AG04450 (cell line): Measurements from ENCODE around the gene ZNF429. TPM values are rescaled to one million over a fixed set of nuclear protein-coding genes. Genes with fewer than 3 reads are reported as not detected.

ENCODE experiments used
- CTCF ChIA-PET: fragments of 300-600, 350-600 bp; formaldehyde crosslinking; extraction: SDS; loops from one replicate; lab custom pipeline; 2022; ENCODE audit warnings: antibody characterized with exemption, inconsistent platforms; lab: Charles Lee
- POLR2A ChIA-PET: fragments of 350-600 bp; formaldehyde crosslinking; extraction: SDS; loops from one replicate; lab custom pipeline; 2021; ENCODE audit warnings: antibody characterized with exemption, inconsistent platforms; lab: Yijun Ruan, JAX
- DNase-seq: peaks from one replicate; pipeline ENCODE4 v3.0.0-alpha.2; 2011; ENCODE audit warnings: low read depth, low spot score
- H3K27ac ChIP-seq: one replicate; pipeline ENCODE4 v1.5.1; 2012; ENCODE audit warnings: low read depth, low read length, control low read depth
- H3K27me3 ChIP-seq: one replicate; pipeline ENCODE4 v1.6.0; 2012; ENCODE audit warnings: low read length; ENCODE audit not compliant: control insufficient read depth, insufficient read depth
- H3K4me3 ChIP-seq: 2 replicates; pipeline ENCODE4 v1.5.1; 2011; ENCODE audit warnings: mild to moderate bottlenecking, low read depth, low read length, control low read depth
- H3K9me3 ChIP-seq: 2 replicates; pipeline ENCODE4 v1.5.1; 2012; ENCODE audit warnings: low read length; ENCODE audit not compliant: control insufficient read depth, insufficient read depth
- polyA plus RNA-seq: library from polyadenylated mRNA; depleted of rRNA; stranded (reverse); fragments of >200 nt; gene quantifications from 2 replicates; pipeline ENCODE4 v1.2.3, GENCODE V29; 2011
- TF ChIP-seq, protein P1 (sequence below): IDR thresholded peaks from 2 replicates; pipeline ENCODE4 v1.5.1; 2011; ENCODE audit warnings: low read depth, low read length, control low read depth, inconsistent platforms

Gene ZNF429
- polyA plus RNA-seq, 1 experiment, result 6.8 TPM

DNA sequence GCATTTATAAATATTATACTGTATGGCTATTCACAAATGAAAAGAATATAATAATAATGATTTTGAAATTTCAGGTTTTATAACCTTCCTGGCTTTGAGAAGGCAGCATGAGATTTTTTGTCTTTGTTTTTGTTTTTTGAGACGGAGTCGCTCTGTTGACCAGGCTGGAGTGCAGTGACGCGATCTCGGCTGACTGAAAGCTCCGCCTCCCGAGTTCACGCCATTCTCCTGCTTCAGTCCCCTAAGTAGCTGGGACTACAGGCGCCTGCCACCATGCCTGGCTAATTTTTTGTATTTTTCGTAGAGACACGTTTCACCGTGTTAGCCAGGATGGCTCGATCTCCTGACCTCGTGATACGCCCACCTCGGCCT is 64.1 kb downstream of the ZNF429 start:
- Histone ChIP-seq H3K9me3 (peaks cover 51% of the 10 kb centered on the region), H3K27ac (no peak overlapping the region), H3K4me3 (no peak overlapping the region), H3K27me3 (no peaks in the 10 kb centered on the region)
- no peak for DNase-seq
- CTCF ChIA-PET, result no interaction called here
- POLR2A ChIA-PET, result no interaction called here
- TF ChIP-seq, protein P1, sequence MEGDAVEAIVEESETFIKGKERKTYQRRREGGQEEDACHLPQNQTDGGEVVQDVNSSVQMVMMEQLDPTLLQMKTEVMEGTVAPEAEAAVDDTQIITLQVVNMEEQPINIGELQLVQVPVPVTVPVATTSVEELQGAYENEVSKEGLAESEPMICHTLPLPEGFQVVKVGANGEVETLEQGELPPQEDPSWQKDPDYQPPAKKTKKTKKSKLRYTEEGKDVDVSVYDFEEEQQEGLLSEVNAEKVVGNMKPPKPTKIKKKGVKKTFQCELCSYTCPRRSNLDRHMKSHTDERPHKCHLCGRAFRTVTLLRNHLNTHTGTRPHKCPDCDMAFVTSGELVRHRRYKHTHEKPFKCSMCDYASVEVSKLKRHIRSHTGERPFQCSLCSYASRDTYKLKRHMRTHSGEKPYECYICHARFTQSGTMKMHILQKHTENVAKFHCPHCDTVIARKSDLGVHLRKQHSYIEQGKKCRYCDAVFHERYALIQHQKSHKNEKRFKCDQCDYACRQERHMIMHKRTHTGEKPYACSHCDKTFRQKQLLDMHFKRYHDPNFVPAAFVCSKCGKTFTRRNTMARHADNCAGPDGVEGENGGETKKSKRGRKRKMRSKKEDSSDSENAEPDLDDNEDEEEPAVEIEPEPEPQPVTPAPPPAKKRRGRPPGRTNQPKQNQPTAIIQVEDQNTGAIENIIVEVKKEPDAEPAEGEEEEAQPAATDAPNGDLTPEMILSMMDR, result no peak

DNA sequence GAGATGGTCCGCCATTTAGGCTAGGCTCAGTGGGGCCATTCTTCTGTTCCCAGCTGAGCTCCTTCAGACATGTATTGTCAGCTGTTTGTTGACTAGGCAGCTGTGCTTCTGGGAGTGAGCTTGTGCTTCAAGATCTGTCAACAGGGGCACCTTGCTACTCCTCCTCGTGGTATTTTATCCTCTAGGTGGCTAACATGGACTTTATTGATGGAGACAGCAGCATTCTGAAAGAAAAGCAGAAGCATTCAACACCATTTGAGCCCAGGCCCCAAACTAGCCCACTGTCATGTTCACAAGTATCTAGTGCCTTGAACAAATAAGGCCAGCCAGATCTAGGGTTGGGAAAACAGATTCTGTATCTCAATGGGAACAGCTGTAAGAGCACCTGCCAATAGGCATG is 65.9 kb downstream of the ZNF429 start:
- peaks cover 53% of the 10 kb centered on the region for H3K9me3 ChIP-seq
- ChIA-PET CTCF (no interaction called here), POLR2A (no interaction called here)
- TF ChIP-seq, protein P1, result no peak
- no peak overlapping the region for H3K4me3 ChIP-seq
- no peak overlapping the region for H3K27ac ChIP-seq
- H3K27me3 ChIP-seq, result no peaks in the 10 kb centered on the region
- DNase-seq, result no peak

DNA sequence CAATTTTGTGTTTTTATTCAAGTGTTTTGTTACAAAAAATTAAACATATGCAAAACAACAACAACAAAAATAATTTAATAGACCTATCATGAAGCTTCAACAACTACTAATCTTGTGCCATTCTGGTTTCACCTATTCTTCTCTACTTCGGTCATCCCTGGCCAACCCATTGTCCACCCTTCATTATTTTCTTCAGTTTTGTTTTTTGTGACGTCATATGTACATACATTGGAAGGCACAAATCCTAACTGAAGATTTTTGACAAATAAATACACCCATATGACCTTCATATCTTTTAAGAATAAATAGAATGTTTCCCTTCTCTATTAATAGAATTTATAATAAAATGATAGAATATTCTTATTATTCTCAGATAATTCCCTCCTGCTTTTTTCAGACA is 69.2 kb downstream of the ZNF429 start:
- POLR2A ChIA-PET, result no interaction called here
- TF ChIP-seq, protein P1, result no peak
- Histone ChIP-seq H3K27me3 (no peaks in the 10 kb centered on the region), H3K9me3 (peaks cover 61% of the 10 kb centered on the region), H3K4me3 (no peak overlapping the region), H3K27ac (no peak overlapping the region)
- CTCF ChIA-PET, result no interaction called here
- no peak for DNase-seq

DNA sequence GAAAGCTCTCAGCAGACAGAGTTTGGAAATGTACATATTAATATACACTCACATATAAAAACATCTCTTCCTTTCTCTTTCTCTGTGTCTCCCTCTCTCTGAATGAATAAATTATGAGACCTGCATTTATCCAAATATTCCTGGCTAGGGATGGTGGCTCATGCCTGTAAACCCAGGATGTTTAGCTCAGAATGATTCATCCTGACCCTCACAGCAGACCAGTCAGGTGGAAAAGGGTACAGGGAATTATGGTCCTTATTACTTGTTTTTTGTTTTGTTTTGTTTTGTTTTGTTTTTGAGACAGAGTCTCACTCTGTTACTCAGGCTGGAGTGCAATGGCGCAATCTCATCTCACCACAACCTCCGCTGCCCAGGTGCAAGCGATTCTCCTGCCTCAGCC is 71.1 kb downstream of the ZNF429 start:
- DNase-seq, result no peak
- ChIA-PET POLR2A (no interaction called here), CTCF (interaction anchor here (0.6 kb wide), 1 partner anchor 232 kb away, joined by 4 read pairs; no protein-coding TSS in a partner anchor)
- Histone ChIP-seq H3K27ac (no peak overlapping the region), H3K4me3 (no peak overlapping the region), H3K9me3 (peaks cover 46% of the 10 kb centered on the region), H3K27me3 (no peaks in the 10 kb centered on the region)
- TF ChIP-seq, protein P1, result no peak

DNA sequence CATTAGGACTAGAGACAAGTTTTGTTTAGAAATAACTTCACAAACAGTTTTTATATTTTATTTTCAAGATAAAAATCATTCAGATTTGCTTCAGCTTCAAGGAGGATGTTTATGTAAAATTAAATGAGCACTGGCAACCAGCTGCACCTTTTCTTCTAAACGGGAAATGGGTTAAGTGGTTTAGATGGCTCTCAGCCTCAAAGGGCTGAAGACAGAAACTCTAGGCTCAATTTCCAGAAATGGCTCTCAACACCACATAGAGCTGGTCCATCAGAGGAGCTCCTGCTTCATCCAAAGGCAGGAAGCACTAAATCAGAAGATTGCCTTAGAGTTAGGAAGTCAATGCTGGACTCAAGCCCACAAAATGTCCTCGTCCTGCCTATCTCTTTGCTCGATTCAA is 74.7 kb downstream of the ZNF429 start:
- TF ChIP-seq, protein P1, result no peak
- DNase-seq, result no peak
- POLR2A ChIA-PET, result no interaction called here

More for the DNA sequence above, 74.7 kb downstream of the ZNF429 start:
- CTCF ChIA-PET, result no interaction called here
- H3K27ac ChIP-seq, result no peak overlapping the region
- H3K9me3 ChIP-seq, result peaks cover 45% of the 10 kb centered on the region
- no peak overlapping the region for H3K4me3 ChIP-seq
- H3K27me3 ChIP-seq, result no peaks in the 10 kb centered on the region
